CD4-positive, alpha-beta T cell (primary cell): Measurements from ENCODE around the gene NEXN. TPM values are rescaled to one million over a fixed set of nuclear protein-coding genes. Genes with fewer than 3 reads are reported as not detected.

ENCODE experiments used
- ATAC-seq: fragments of 200-7000 bp; cut with Tn5 transposase; one replicate; pipeline ENCODE4 v1.10.0; 2022; ENCODE audit warnings: mild to moderate bottlenecking; ENCODE audit not compliant: poor library complexity
- CTCF ChIA-PET: fragments of 350-600 bp; sonication (Branson Sonifier 250); formaldehyde crosslinking; loops from one replicate; lab custom pipeline; 2021; ENCODE audit warnings: antibody characterized with exemption, inconsistent platforms; lab: Charles Lee
- POLR2A ChIA-PET: fragments of 350-600 bp; sonication (Branson Sonifier 250); formaldehyde crosslinking; loops from one replicate; lab custom pipeline; 2021; ENCODE audit warnings: antibody characterized with exemption, inconsistent platforms; lab: Charles Lee
- DNase-seq, 14 experiments: peaks; one replicate each; pipeline ENCODE4 v3.0.0-alpha.2; 2013 to 2020; ENCODE audit warnings: mixed read lengths in 2 of 14
- H3K27ac ChIP-seq, 2 donors: one replicate each; pipeline versions ENCODE4 v1.5.1 to v1.7.0; 2013; ENCODE audit warnings: low read length in 2 of 2, low read depth in 1 of 2, mild to moderate bottlenecking in 1 of 2
- H3K27me3 ChIP-seq, 2 experiments: 1 replicate in 1 of 2; 2 replicates in 1 of 2; pipeline versions ENCODE4 v1.6.1 to v1.7.0; 2013; ENCODE audit warnings: low read length in 2 of 2, control low read depth in 1 of 2, mild to moderate bottlenecking in 1 of 2, moderate library complexity in 1 of 2; ENCODE audit not compliant: insufficient read depth in 2 of 2, control insufficient read depth in 1 of 2
- H3K36me3 ChIP-seq: one replicate; pipeline ENCODE4 v1.6.1; 2013; ENCODE audit warnings: low read length, control low read depth; ENCODE audit not compliant: insufficient read depth
- H3K4me1 ChIP-seq: one replicate; pipeline ENCODE4 v1.6.1; 2013; ENCODE audit warnings: low read length, control low read depth; ENCODE audit not compliant: insufficient read depth
- H3K4me3 ChIP-seq: one replicate; pipeline ENCODE4 v1.5.1; 2013; ENCODE audit warnings: mild to moderate bottlenecking, low read length, moderate library complexity
- H3K9me3 ChIP-seq, 2 experiments: 1 replicate in 1 of 2; 2 replicates in 1 of 2; pipeline versions ENCODE4 v1.6.1 to v1.7.0; 2013; ENCODE audit warnings: low read length in 2 of 2, mild to moderate bottlenecking in 2 of 2, control low read depth in 1 of 2, moderate library complexity in 1 of 2; ENCODE audit not compliant: control insufficient read depth in 1 of 2, insufficient read depth in 1 of 2
- H3K27ac Mint-ChIP-seq: one replicate; pipeline ENCODE4 v1.8.0; 2020; ENCODE audit warnings: mixed read lengths
- H3K27me3 Mint-ChIP-seq: one replicate; pipeline ENCODE4 v1.8.0; 2021; ENCODE audit warnings: mixed read lengths
- H3K36me3 Mint-ChIP-seq: one replicate; pipeline ENCODE4 v1.8.0; 2021; ENCODE audit warnings: low read depth, mixed read lengths
- H3K4me1 Mint-ChIP-seq: one replicate; pipeline ENCODE4 v1.8.0; 2021; ENCODE audit warnings: low read depth, mixed read lengths
- H3K4me3 Mint-ChIP-seq: one replicate; pipeline ENCODE4 v1.8.0; 2020; ENCODE audit warnings: mild to moderate bottlenecking, mixed read lengths
- H3K9me3 Mint-ChIP-seq: one replicate; pipeline ENCODE4 v1.8.0; 2020; ENCODE audit warnings: mixed read lengths
- intact Hi-C, 2 experiments: fragments of 100-400 bp; cut with DNase I in 1 of 2; cut with micrococcal nuclease in 1 of 2; formaldehyde crosslinking; loops; one replicate each; pipeline versions ENCODE4 v1.15.1 to v1.9.0; 2023 to 2025; cut with DNase I, micrococcal nuclease
- total RNA-seq, 174 experiments: library from RNA in 2 of 174; stranded (reverse) in 2 of 174; gene quantifications; one replicate each; pipeline ENCODE4 v1.2.3 and lab custom pipeline; 2021 to 2026
- TF ChIP-seq, protein P1 (sequence below): fragments of 200-600 bp; IDR thresholded peaks from one replicate; pipeline ENCODE4 v1.8.0; 2022; ENCODE audit warnings: antibody characterized with exemption, mild to moderate bottlenecking

The NEXN gene
- total RNA-seq, 2 experiments from 2014 or later = 0.25 TPM; not detected in 1

DNA sequence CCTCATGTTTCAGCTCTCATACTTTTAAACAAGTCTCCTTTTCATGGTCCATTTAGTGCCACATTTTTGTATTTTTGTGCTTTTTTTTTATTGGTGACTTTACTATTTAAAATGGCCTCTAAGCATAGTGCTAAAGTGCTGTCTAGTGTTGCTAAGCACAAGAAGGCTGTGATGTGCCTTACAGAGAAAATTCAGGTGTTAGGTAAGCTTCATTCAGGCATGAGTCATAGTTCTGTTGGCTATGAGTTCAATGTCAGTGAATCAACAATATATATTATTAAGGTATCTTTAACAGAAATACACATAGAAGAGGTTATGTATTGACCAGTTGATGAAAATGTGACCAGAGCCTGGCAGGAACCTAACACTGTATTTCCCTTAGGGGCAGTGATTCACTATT is 103.2 kb downstream of the NEXN start:
- H3K9me3 ChIP-seq = no peaks in the 10 kb centered on the region
- no peak for ATAC-seq
- Mint-ChIP-seq H3K4me1 (peaks cover 24% of the 10 kb centered on the region), H3K9me3 (no peaks in the 10 kb centered on the region), H3K4me3 (no peak overlapping the region), H3K27ac (no peak overlapping the region), H3K36me3 (peaks cover 15% of the 10 kb centered on the region), H3K27me3 (no peaks in the 10 kb centered on the region)
- H3K4me1 ChIP-seq = no peaks in the 10 kb centered on the region
- intact Hi-C loops = no loop called here
- H3K27ac ChIP-seq = no peak overlapping the region
- no peak overlapping the region for H3K4me3 ChIP-seq
- POLR2A ChIA-PET = interaction anchor here (0.6 to 1.5 kb wide), 2 partner anchors 11 to 234 kb away, joined by 4 to 7 read pairs; no protein-coding TSS in a partner anchor
- H3K27me3 ChIP-seq = no peaks in the 10 kb centered on the region
- no peaks in the 10 kb centered on the region for H3K36me3 ChIP-seq
- TF ChIP-seq, protein P1, sequence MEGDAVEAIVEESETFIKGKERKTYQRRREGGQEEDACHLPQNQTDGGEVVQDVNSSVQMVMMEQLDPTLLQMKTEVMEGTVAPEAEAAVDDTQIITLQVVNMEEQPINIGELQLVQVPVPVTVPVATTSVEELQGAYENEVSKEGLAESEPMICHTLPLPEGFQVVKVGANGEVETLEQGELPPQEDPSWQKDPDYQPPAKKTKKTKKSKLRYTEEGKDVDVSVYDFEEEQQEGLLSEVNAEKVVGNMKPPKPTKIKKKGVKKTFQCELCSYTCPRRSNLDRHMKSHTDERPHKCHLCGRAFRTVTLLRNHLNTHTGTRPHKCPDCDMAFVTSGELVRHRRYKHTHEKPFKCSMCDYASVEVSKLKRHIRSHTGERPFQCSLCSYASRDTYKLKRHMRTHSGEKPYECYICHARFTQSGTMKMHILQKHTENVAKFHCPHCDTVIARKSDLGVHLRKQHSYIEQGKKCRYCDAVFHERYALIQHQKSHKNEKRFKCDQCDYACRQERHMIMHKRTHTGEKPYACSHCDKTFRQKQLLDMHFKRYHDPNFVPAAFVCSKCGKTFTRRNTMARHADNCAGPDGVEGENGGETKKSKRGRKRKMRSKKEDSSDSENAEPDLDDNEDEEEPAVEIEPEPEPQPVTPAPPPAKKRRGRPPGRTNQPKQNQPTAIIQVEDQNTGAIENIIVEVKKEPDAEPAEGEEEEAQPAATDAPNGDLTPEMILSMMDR = no peak
- DNase-seq = no peak
- CTCF ChIA-PET = interaction anchor here (1.0 to 1.2 kb wide), 2 partner anchors 11 to 13 kb away, joined by 3 read pairs; no protein-coding TSS in a partner anchor

Other genes with a start within 250 kb of the NEXN start
- gene ZZZ3, start 206.0 kb upstream of the NEXN start, total RNA-seq = 10 to 100 TPM; 36.9 to 38.5 TPM
- 10 to 100 TPM; 69.7 to 71.6 TPM for gene USP33, start 128.8 kb upstream of the NEXN start, total RNA-seq
- gene MIGA1, start 109.0 kb upstream of the NEXN start, total RNA-seq = 10 to 100 TPM; 12.2 to 15.8 TPM
- 100 to 1,000 TPM; 196 to 202 TPM for gene FUBP1, start 90.4 kb downstream of the NEXN start, total RNA-seq
- gene DNAJB4, start 116.3 kb downstream of the NEXN start, total RNA-seq = 10 to 100 TPM; 19.2 to 22.7 TPM
- gene GIPC2, start 157.3 kb downstream of the NEXN start, total RNA-seq = not detected